ENCODE results near the gene CYB5D1. TPM values are rescaled to one million over a fixed set of nuclear protein-coding genes. Genes with fewer than 3 reads are reported as not detected.
A peak's percentile ranks its signal among the peaks of the same experiment; 100 is the strongest.

CYB5D1 gene
- total RNA-seq, 4 donors from 2014 or later, result 4.1 to 14.7 (median 9.0) TPM

DNA sequence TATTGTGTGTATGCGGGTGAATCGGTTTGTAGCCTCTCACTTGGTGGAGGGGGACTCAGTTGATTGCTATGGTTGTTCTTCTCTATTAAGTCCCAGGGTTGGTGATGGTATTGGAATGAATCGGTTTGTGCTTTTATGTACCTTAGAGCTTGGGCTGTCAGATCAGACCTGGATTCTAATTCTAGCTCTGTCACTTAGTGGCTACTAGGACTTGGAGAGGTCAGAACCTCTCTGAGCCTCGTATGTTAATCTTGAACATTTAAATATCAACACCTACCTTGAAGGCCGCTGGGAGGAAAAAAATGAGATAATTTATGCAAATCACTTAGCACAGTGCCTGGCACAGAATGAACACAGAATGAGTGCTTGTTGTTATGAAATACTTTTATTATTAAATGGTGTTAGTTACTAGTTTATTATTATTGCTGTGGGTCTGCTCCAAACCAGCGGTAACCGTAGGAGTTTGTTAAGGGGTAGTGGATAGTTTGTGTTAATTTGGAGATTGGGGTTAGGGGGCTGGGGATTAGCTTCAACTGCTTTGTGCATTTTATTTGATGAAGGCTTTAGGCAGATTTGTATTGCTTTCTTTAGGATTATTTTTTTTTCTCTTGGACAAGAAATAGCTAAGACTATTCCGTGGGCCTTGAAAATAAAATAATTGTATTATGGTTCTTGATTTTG is 20.3 kb upstream of the CYB5D1 start:
- peaks cover 51 to 56% of the 10 kb centered on the region in 2 donors for H3K4me1 ChIP-seq
- intact Hi-C loops (cut with DNase I; ENCODE audit: low total_unique reads), result loop anchor here (5.0 to 10.0 kb wide), 3 partner anchors 280 to 823 kb away; partner anchors contain the start of genes ACADVL, ALOXE3, DLG4 and RNASEK
- no peak for ATAC-seq

DNA sequence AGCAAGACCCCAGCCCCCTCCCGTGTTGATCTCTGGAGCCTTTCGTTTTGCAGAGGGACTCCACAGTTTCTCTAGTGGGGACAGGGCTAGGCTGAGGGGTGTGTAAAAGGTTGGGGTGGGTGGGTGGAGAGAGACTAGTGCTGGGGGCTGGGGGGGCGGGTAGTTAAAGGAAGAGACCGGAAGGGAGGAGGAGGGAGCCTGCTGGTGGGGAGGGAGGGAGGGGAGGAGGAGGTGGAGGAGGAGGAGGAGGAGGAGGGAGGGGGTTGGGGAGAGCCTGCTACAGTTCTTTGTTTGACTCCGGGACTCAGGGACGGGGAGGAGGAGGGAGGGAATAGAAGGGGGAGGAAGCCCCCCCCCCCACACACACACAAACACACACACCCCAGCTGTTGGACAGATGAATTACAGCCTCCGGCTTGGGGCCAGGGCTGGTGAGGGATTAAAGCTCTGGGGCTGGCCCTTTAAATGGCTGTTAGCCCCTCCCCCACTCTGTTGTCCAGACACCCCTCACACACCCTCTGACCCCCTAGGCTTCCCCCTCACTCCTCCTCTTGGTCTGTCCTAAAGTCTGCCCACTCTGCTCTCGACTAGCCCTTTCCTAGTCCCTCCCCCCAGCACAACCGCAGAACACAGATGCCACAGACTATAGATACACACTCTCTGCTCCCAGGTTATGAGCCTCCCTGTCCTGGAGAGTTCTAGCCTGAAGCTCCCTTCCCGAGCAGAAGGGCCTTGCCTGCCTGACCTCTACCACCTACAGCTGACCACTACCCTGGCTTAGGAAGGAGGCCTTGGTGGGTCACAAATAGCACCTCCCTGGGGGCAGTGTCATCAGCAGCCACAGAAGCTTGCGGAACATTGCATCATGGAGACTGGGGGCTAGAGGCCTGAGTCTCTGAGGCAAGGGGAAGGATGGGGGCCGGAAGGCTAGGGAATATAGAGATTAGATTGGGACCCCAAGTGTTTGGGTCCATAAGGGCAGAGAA is 19.4 kb upstream of the CYB5D1 start:
- Histone ChIP-seq H3K9me3 (no peaks in the 10 kb centered on the region), H3K4me3 (peak overlapping the region in 3 of 4 donors; percentile 16 to 84 (median 23)), H3K36me3 (no peaks in the 10 kb centered on the region), H3K27me3 (no peaks in the 10 kb centered on the region), H3K27ac (peak overlapping the region; percentile 97 to 100 (median 100)), H3K4me1 (peaks cover 49 to 54% of the 10 kb centered on the region in 2 donors)
- no peak for TF ChIP-seq POLR2A (IDR thresholded peaks at IDR 0.05)
- TF ChIP-seq, protein P1, sequence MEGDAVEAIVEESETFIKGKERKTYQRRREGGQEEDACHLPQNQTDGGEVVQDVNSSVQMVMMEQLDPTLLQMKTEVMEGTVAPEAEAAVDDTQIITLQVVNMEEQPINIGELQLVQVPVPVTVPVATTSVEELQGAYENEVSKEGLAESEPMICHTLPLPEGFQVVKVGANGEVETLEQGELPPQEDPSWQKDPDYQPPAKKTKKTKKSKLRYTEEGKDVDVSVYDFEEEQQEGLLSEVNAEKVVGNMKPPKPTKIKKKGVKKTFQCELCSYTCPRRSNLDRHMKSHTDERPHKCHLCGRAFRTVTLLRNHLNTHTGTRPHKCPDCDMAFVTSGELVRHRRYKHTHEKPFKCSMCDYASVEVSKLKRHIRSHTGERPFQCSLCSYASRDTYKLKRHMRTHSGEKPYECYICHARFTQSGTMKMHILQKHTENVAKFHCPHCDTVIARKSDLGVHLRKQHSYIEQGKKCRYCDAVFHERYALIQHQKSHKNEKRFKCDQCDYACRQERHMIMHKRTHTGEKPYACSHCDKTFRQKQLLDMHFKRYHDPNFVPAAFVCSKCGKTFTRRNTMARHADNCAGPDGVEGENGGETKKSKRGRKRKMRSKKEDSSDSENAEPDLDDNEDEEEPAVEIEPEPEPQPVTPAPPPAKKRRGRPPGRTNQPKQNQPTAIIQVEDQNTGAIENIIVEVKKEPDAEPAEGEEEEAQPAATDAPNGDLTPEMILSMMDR (IDR thresholded peaks at IDR 0.05 in 4 of 5, conservative IDR thresholded peaks at IDR 0.05 in 1 of 5), result no peak
- ATAC-seq (no peak), DNase-seq (peak in 1 of 2 donors; percentile 64)
- in situ Hi-C loops (cut with MboI; ENCODE audit: low sequenced_read_pairs in 4 of 4), result no loop called here
- intact Hi-C loops (cut with DNase I; ENCODE audit: low total_unique reads), result loop anchor here (5.0 to 10.0 kb wide), 3 partner anchors 279 to 824 kb away; partner anchors contain the start of genes ACADVL, ALOXE3, DLG4 and RNASEK

More for the DNA sequence above, 20.3 kb upstream of the CYB5D1 start:
- Histone ChIP-seq H3K36me3 (no peaks in the 10 kb centered on the region), H3K27ac (peak overlapping the region; percentile 97 to 100 (median 100)), H3K9me3 (no peaks in the 10 kb centered on the region), H3K4me3 (peak overlapping the region; percentile 63 to 90 (median 82)), H3K27me3 (no peaks in the 10 kb centered on the region)
- in situ Hi-C loops (cut with MboI; ENCODE audit: low sequenced_read_pairs in 4 of 4), result no loop called here
- TF ChIP-seq, protein P1 (IDR thresholded peaks at IDR 0.05 in 4 of 5, conservative IDR thresholded peaks at IDR 0.05 in 1 of 5), result no peak
- TF ChIP-seq POLR2A (IDR thresholded peaks at IDR 0.05), result no peak
- no peak for DNase-seq

DNA sequence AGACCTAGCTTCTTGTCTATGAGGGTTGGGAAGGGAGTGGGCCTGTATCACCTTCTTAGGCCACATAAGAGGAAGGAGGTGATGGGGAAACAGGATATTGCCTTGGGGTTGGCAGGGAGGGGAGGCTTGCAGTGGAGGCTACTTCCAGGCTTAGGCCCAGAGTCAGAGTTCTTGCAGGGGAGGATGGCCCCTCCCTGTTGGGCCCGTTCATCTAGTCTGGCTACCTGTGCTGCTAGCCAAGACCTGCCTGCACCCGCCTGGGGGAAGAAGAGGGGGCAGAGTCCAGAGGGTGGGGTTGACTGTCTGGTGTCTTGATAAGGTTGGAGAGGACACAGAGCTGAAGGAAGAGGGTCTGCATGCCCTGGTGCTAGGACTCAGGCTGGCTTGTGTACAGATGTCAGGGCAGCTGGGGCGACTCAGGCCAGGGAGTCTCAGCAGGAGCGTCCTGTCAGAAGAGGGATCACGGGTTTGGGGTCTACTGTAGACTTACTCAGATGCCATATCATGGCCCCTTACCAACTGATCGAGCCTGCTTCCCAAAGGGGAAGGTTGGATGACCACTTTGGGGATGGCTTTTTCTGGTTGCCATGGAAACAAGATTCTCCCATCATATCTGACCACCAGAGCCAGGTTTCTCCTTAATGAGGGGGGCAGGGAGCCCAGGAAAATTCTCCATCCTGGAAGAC is 18.5 kb upstream of the CYB5D1 start:
- Histone ChIP-seq H3K4me3 (peak overlapping the region in 1 of 4 donors; percentile 23), H3K27me3 (no peaks in the 10 kb centered on the region), H3K4me1 (peaks cover 46 to 51% of the 10 kb centered on the region in 2 donors), H3K36me3 (no peaks in the 10 kb centered on the region), H3K9me3 (no peaks in the 10 kb centered on the region), H3K27ac (peak overlapping the region; percentile 97 to 100 (median 100))
- DNase-seq (peak in 1 of 2 donors; percentile 16), ATAC-seq (no peak)
- intact Hi-C loops (cut with DNase I; ENCODE audit: low total_unique reads), result loop anchor here (5.0 to 10.0 kb wide), 3 partner anchors 278 to 825 kb away; partner anchors contain the start of genes ACADVL, ALOXE3, DLG4 and RNASEK
- TF ChIP-seq, protein P1 (IDR thresholded peaks at IDR 0.05 in 4 of 5, conservative IDR thresholded peaks at IDR 0.05 in 1 of 5), result no peak
- no peak for TF ChIP-seq POLR2A (IDR thresholded peaks at IDR 0.05)
- in situ Hi-C loops (cut with MboI; ENCODE audit: low sequenced_read_pairs in 4 of 4), result no loop called here

DNA sequence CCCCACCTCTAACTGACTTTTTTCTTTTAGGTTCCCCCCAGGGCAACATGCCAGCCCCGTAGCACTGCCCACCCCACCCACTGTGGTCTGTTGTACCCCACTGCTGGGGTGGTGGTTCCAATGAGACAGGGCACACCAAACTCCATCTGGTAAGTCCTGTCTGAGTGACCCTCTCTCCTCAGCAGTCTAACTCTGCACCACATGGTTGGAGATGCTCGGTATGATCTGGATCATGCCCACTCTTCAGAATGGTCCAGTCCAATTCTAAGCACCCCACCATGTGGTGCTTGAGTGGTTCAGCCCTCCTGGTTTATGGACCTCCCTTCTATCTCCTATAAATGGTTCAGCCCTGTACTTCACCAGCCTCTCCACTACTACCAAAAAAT is 17.9 kb upstream of the CYB5D1 start:
- Histone ChIP-seq H3K27me3 (no peaks in the 10 kb centered on the region), H3K4me1 (peaks cover 47 to 52% of the 10 kb centered on the region in 2 donors), H3K4me3 (no peak overlapping the region), H3K9me3 (no peaks in the 10 kb centered on the region), H3K27ac (peak overlapping the region; percentile 97 to 100 (median 100)), H3K36me3 (no peaks in the 10 kb centered on the region)
- in situ Hi-C loops (cut with MboI; ENCODE audit: low sequenced_read_pairs in 4 of 4), result loop anchor here in 1 of 4 donors (5.0 kb wide), 1 partner anchor 312 kb away; the partner anchor contains the start of gene PER1
- TF ChIP-seq POLR2A (IDR thresholded peaks at IDR 0.05), result no peak
- TF ChIP-seq, protein P1 (IDR thresholded peaks at IDR 0.05 in 4 of 5, conservative IDR thresholded peaks at IDR 0.05 in 1 of 5), result no peak
- intact Hi-C loops (cut with DNase I; ENCODE audit: low total_unique reads), result loop anchor here (5.0 to 10.0 kb wide), 8 partner anchors 277 to 825 kb away; partner anchors contain the start of genes ACADVL, ALOXE3, DLG4 and EIF5A
- ATAC-seq (no peak), DNase-seq (peak in 1 of 2 donors; percentile 10)
